Measurements from ENCODE around the gene PRDM16. TPM values are rescaled to one million over a fixed set of nuclear protein-coding genes. Genes with fewer than 3 reads are reported as not detected.

Gene PRDM16
- polyA plus RNA-seq, 2 of the 4 experiments (the other 2 are of a cell fraction) = 0.03 to 0.35 TPM

GRCh38 chr1:3075666-3076362, 6.8 kb downstream of the PRDM16 start:
- no peak overlapping the region for H3K4me3 ChIP-seq
- POLR2A ChIA-PET = no interaction called here
- 65% methylated on average over 24 of the region's 36 CpGs for WGBS (ENCODE audit: missing lambda C conversion rate)
- CTCF ChIA-PET = no interaction called here
- TF ChIP-seq NPAS2 (CRISPR knock-in tag; IDR thresholded peaks at IDR 0.05; ENCODE audit: borderline replicate concordance) = no peak
- TF ChIP-seq MAX (IDR thresholded peaks at IDR 0.05) = no peak
- no peak for TF ChIP-seq HEYL (CRISPR knock-in tag; IDR thresholded peaks at IDR 0.05)
- no peak for TF ChIP-seq ELK1 (IDR thresholded peaks at IDR 0.05; ENCODE audit: low read depth, low read length)
- no peak for TF ChIP-seq HOXA7 (CRISPR knock-in tag; IDR thresholded peaks at IDR 0.05)
- TF ChIP-seq PHF8 (IDR thresholded peaks at IDR 0.05; ENCODE audit: borderline replicate concordance, low read depth) = no peak
- no peak for TF ChIP-seq FOSL2 (IDR thresholded peaks at IDR 0.05)
- TF ChIP-seq FOSL2 (CRISPR knock-in tag; IDR thresholded peaks at IDR 0.05) = no peak
- TF ChIP-seq ESRRA (IDR thresholded peaks at IDR 0.05; ENCODE audit: borderline replicate concordance, low read length) = no peak
- TF ChIP-seq ZSCAN20 (CRISPR knock-in tag; IDR thresholded peaks at IDR 0.05) = no peak
- TF ChIP-seq NR3C1 (IDR thresholded peaks at IDR 0.05) = no peak
- no peak for TF ChIP-seq HMGXB4 (CRISPR knock-in tag; IDR thresholded peaks at IDR 0.05; ENCODE audit: borderline replicate concordance)
- no peak for TF ChIP-seq SMC3 (IDR thresholded peaks at IDR 0.05)
- TF ChIP-seq CHD4 (IDR thresholded peaks at IDR 0.05; ENCODE audit: borderline replicate concordance) = no peak
- TF ChIP-seq REST (IDR thresholded peaks at IDR 0.05) = no peak
- TF ChIP-seq ZC3H11A (IDR thresholded peaks at IDR 0.05) = no peak
- no peak for TF ChIP-seq CBX2 (IDR thresholded peaks at IDR 0.05; ENCODE audit: borderline replicate concordance, low read depth)
- no peak for TF ChIP-seq JUNB (IDR thresholded peaks at IDR 0.05)
- TF ChIP-seq ZNF302 (CRISPR knock-in tag; IDR thresholded peaks at IDR 0.05) = no peak
- H3K27ac ChIP-seq = no peak overlapping the region
- no peak for DNase-seq (ENCODE audit: low read depth in 1 of 2, low spot score in 1 of 2)
- H3K4me2 ChIP-seq = no peak overlapping the region
- no peak for FAIRE-seq
- H3K9me3 ChIP-seq = no peaks in the 10 kb centered on the region
- ATAC-seq = no peak
- H3K4me1 ChIP-seq = no peaks in the 10 kb centered on the region

- no peak for FAIRE-seq
- no peak overlapping the region for H3K4me3 ChIP-seq
- no peak for TF ChIP-seq GATA3 (IDR thresholded peaks at IDR 0.05; ENCODE audit: borderline replicate concordance)
- TF ChIP-seq EP300 (IDR thresholded peaks at IDR 0.05) = no peak
- TF ChIP-seq CBX2 (IDR thresholded peaks at IDR 0.05; ENCODE audit: borderline replicate concordance, low read depth) = no peak
- no peak for TF ChIP-seq SREBF2 (IDR thresholded peaks at IDR 0.05)
- no peak for TF ChIP-seq HES2 (IDR thresholded peaks at IDR 0.05)
- no peak for TF ChIP-seq MAZ (IDR thresholded peaks at IDR 0.05; ENCODE audit: borderline replicate concordance, low read depth, low read length)
- TF ChIP-seq TP53 (CRISPR knock-in tag; IDR thresholded peaks at IDR 0.05) = no peak
- TF ChIP-seq CEBPB (IDR thresholded peaks at IDR 0.05) = no peak
- TF ChIP-seq TFCP2L1 (CRISPR knock-in tag; IDR thresholded peaks at IDR 0.05) = no peak
- TF ChIP-seq HOXA7 (CRISPR knock-in tag; IDR thresholded peaks at IDR 0.05) = no peak
- no peak for TF ChIP-seq USF2 (IDR thresholded peaks at IDR 0.05)
- TF ChIP-seq POLR2A (IDR thresholded peaks at IDR 0.05; ENCODE audit: low read length) = no peak
- ChIA-PET POLR2A (no interaction called here), CTCF (no interaction called here)
- no peaks in the 10 kb centered on the region for H3K4me1 ChIP-seq
- no peaks in the 10 kb centered on the region for H3K9me3 ChIP-seq
- H3K27ac ChIP-seq = no peak overlapping the region
- no peak for ATAC-seq
- H3K4me2 ChIP-seq = no peak overlapping the region
- WGBS (ENCODE audit: missing lambda C conversion rate) = 49% methylated on average over 10 of the region's 11 CpGs
- no peak for DNase-seq (ENCODE audit: low read depth in 1 of 2, low spot score in 1 of 2)
Observed at GRCh38 chr1:3076363-3076740, 7.3 kb downstream of the PRDM16 start.

Measured in A549 (cell line).